IMR-90 (cell line): ENCODE measurements around the gene UPK3A. TPM values are rescaled to one million over a fixed set of nuclear protein-coding genes. Genes with fewer than 3 reads are reported as not detected.

ENCODE experiments used
- ATAC-seq: fragments of 200-7000 bp; cut with Tn5 transposase; 2 replicates; pipeline ENCODE4 v1.9.1; 2020; ENCODE audit warnings: low read depth, mild to moderate bottlenecking, moderate library complexity
- BruUV-seq: library from RNA; stranded (reverse); fragments of 400-500 nt; replicated peaks from 2 replicates; lab custom pipeline; 2021; lab: Mats Ljungman, UMichigan
- CTCF ChIA-PET: fragments of 300-600 bp; formaldehyde crosslinking; extraction: SDS; loops from one replicate; lab custom pipeline; 2021; ENCODE audit warnings: antibody characterized with exemption; lab: Yijun Ruan, JAX
- POLR2A ChIA-PET: fragments of 300-600 bp; sonication (Branson Sonifier 250); formaldehyde crosslinking; loops from one replicate; lab custom pipeline; 2022; ENCODE audit warnings: antibody characterized with exemption; ENCODE audit not compliant: unreplicated experiment; lab: Charles Lee
- DNase-seq: peaks from one replicate; pipeline ENCODE4 v3.0.0; 2013
- H2AFZ ChIP-seq: replicated peaks from 2 replicates; pipeline ENCODE3; 2013; ENCODE audit warnings: low read length, mild to moderate bottlenecking; ENCODE audit not compliant: poor library complexity
- H2AK5ac ChIP-seq: 2 replicates; pipeline ENCODE4 v1.6.1; 2013; ENCODE audit warnings: low read depth, low read length, inconsistent platforms
- H2AK9ac ChIP-seq: replicated peaks from 2 replicates; pipeline ENCODE3; 2013; ENCODE audit warnings: mild to moderate bottlenecking, low read depth, low read length, moderate library complexity; ENCODE audit not compliant: poor library complexity
- H2BK120ac ChIP-seq: 2 replicates; pipeline ENCODE4 v1.6.1; 2013; ENCODE audit warnings: low read depth, low read length, inconsistent platforms
- H2BK15ac ChIP-seq: 3 replicates; pipeline ENCODE4 v1.6.1; 2013; ENCODE audit warnings: low read depth, low read length, inconsistent platforms
- H2BK20ac ChIP-seq: 2 replicates; pipeline ENCODE4 v1.6.1; 2013; ENCODE audit warnings: low read depth, mild to moderate bottlenecking, inconsistent platforms, low read length, moderate library complexity
- H2BK5ac ChIP-seq: 2 replicates; pipeline ENCODE4 v1.6.1; 2013; ENCODE audit warnings: mild to moderate bottlenecking, low read depth, low read length, inconsistent platforms; ENCODE audit not compliant: poor library complexity, severe bottlenecking
- H3K14ac ChIP-seq: replicated peaks from 2 replicates; pipeline ENCODE4 v1.6.1; 2013; ENCODE audit warnings: low read depth, low read length, inconsistent platforms
- H3K18ac ChIP-seq: 2 replicates; pipeline ENCODE4 v1.6.1; 2013; ENCODE audit warnings: low read depth, low read length, control low read depth
- H3K23ac ChIP-seq: 2 replicates; pipeline ENCODE4 v1.6.1; 2013; ENCODE audit warnings: low read depth, low read length, inconsistent platforms
- H3K27ac ChIP-seq: 2 replicates; pipeline ENCODE4 v1.5.1; 2013; ENCODE audit warnings: mild to moderate bottlenecking, control low read depth, low read length; ENCODE audit not compliant: insufficient read depth
- H3K27me3 ChIP-seq: 2 replicates; pipeline ENCODE4 v1.6.1; 2013; ENCODE audit warnings: low read length; ENCODE audit not compliant: control insufficient read depth, insufficient read depth
- H3K36me3 ChIP-seq: 2 replicates; pipeline ENCODE4 v1.6.1; 2013; ENCODE audit warnings: low read length, mixed read lengths; ENCODE audit not compliant: control insufficient read depth, insufficient read depth
- H3K4ac ChIP-seq: 2 replicates; pipeline ENCODE4 v1.6.1; 2013; ENCODE audit warnings: low read depth, low read length, inconsistent platforms
- H3K4me1 ChIP-seq: 2 replicates; pipeline ENCODE4 v1.6.1; 2013; ENCODE audit warnings: low read length, mixed read lengths; ENCODE audit not compliant: control insufficient read depth, insufficient read depth
- H3K4me2 ChIP-seq: 2 replicates; pipeline ENCODE4 v1.6.1; 2013; ENCODE audit warnings: low read depth, mild to moderate bottlenecking, control low read depth, low read length, moderate library complexity
- H3K4me3 ChIP-seq: 2 replicates; pipeline ENCODE4 v1.5.1; 2013; ENCODE audit warnings: low read depth, mild to moderate bottlenecking, control low read depth, low read length, moderate library complexity; ENCODE audit not compliant: insufficient read depth
- H3K56ac ChIP-seq: 2 replicates; pipeline ENCODE4 v1.6.1; 2013; ENCODE audit warnings: low read length, inconsistent platforms; ENCODE audit not compliant: insufficient read depth; ENCODE audit errors: extremely low read depth
- H3K79me1 ChIP-seq, 2 experiments: 2 replicates each; pipeline ENCODE4 v1.6.1; 2013; ENCODE audit warnings: low read length in 2 of 2, inconsistent platforms in 1 of 2, low read depth in 1 of 2
- H3K9ac ChIP-seq: 2 replicates; pipeline ENCODE4 v1.6.1; 2013; ENCODE audit warnings: low read depth, low read length, control low read depth
- H3K9me1 ChIP-seq: 2 replicates; pipeline ENCODE4 v1.6.1; 2013; ENCODE audit warnings: low read length, inconsistent platforms; ENCODE audit not compliant: insufficient read depth
- H3K9me3 ChIP-seq: 2 replicates; pipeline ENCODE4 v1.6.1; 2013; ENCODE audit warnings: low read length; ENCODE audit not compliant: control insufficient read depth, insufficient read depth
- H4K20me1 ChIP-seq: 2 replicates; pipeline ENCODE4 v1.6.1; 2013; ENCODE audit warnings: low read length, inconsistent platforms; ENCODE audit not compliant: insufficient read depth
- H4K5ac ChIP-seq: 2 replicates; pipeline ENCODE4 v1.6.1; 2013; ENCODE audit warnings: mild to moderate bottlenecking, low read depth, low read length, control low read depth
- H4K8ac ChIP-seq, 2 experiments: 2 replicates each; pipeline ENCODE4 v1.6.1; 2013; ENCODE audit warnings: low read depth in 2 of 2, low read length in 2 of 2, control low read depth in 1 of 2, inconsistent platforms in 1 of 2
- H4K91ac ChIP-seq: 2 replicates; pipeline ENCODE4 v1.6.1; 2013; ENCODE audit warnings: low read depth, low read length, inconsistent platforms; ENCODE audit not compliant: insufficient read depth
- CEBPB ChIP-seq: IDR thresholded peaks from 2 replicates; pipeline ENCODE4 v1.6.1; 2012; ENCODE audit warnings: low read depth, low read length, improper control_type of control experiment
- FOS ChIP-seq: fragments of 150-350 bp; IDR thresholded peaks from 2 replicates; pipeline ENCODE4 v1.6.1; 2016; ENCODE audit warnings: low read depth, low read length
- MXI1 ChIP-seq: IDR thresholded peaks from 2 replicates; pipeline ENCODE4 v1.6.1; 2012; ENCODE audit warnings: low read depth, mild to moderate bottlenecking, low read length, moderate library complexity, borderline replicate concordance
- NFE2L2 ChIP-seq: fragments of 150-350 bp; IDR thresholded peaks from 2 replicates; pipeline ENCODE4 v1.6.1; 2016; ENCODE audit warnings: low read depth, mild to moderate bottlenecking, low read length
- WGBS, 2 experiments: methylation state at CpG; one replicate each; pipeline versions ENCODE4 v1.1.5 to v1.1.7; 2013; ENCODE audit warnings: missing lambda C conversion rate in 2 of 2; ENCODE audit not compliant: insufficient read length in 1 of 2; ENCODE audit errors: extremely low coverage in 2 of 2; 5-methylcytosine and 5-hydroxymethylcytosine counted together
- dilution Hi-C: fragments of 300-500 bp; cut with HindIII; formaldehyde crosslinking; loops from one replicate; pipeline ENCODE4 v1.14.3; 2018; ENCODE audit warnings: low sequenced_read_pairs; ENCODE audit not compliant: unreplicated experiment
- in situ Hi-C: fragments of 300-500 bp; cut with MboI; formaldehyde crosslinking; loops from 3 replicates; pipeline ENCODE4 v1.14.3; 2019; ENCODE audit warnings: low sequenced_read_pairs, inconsistent platforms, mixed read lengths
- intact Hi-C: fragments of 100-400 bp; cut with micrococcal nuclease; formaldehyde crosslinking; loops from 2 replicates; pipeline ENCODE4 v1.10.0; 2022
- polyA plus RNA-seq, 3 experiments: library from polyadenylated mRNA; depleted of rRNA; stranded (reverse); fragments of >200 nt; gene quantifications; 2 replicates each; pipeline ENCODE4 v1.2.3, GENCODE V29; 2012; ENCODE audit warnings: low replicate concordance in 1 of 3
- total RNA-seq: library from RNA; depleted of rRNA; stranded (reverse); fragments of >200 nt; gene quantifications from 2 replicates; pipeline ENCODE4 v1.2.3, GENCODE V29; 2012

The UPK3A gene
- total and polyA plus RNA-seq, 2 of the 4 experiments (the other 2 are of a cell fraction) = not detected

- H3K9me1 ChIP-seq = 0 out of 2 replicates have a peak, but pooled peaks cover 10% of the 10 kb centered on the region
- H3K18ac ChIP-seq = no peak overlapping the region
- no peak overlapping the region for H2AK5ac ChIP-seq
- H3K4me3 ChIP-seq = no peak overlapping the region
- dilution Hi-C loops (no loop called here), intact Hi-C loops (no loop called here), in situ Hi-C loops (no loop called here)
- no peaks in the 10 kb centered on the region; the same call in 1 of the 2 replicates for H3K36me3 ChIP-seq
- no peak overlapping the region for H3K56ac ChIP-seq
- H3K9me3 ChIP-seq = no peaks in the 10 kb centered on the region
- POLR2A ChIA-PET = no interaction called here
- 96% methylated on average over 5 of the region's 8 CpGs; no CpG with 5 or more reads in 1 of the 2 experiments for WGBS, 2 experiments
- peaks cover 19 to 68% of the 10 kb centered on the region in 2 experiments for H3K79me1 ChIP-seq
- H4K5ac ChIP-seq = no peak overlapping the region
- ATAC-seq (no peak), DNase-seq (no peak)
- TF ChIP-seq NFE2L2 (no peak), CEBPB (no peak), FOS (no peak), MXI1 (no peak)
- no peak overlapping the region for H3K4ac ChIP-seq
- no TSS peak for BruUV-seq
- H3K9ac ChIP-seq = no peak overlapping the region
- H4K8ac ChIP-seq = no peak overlapping the region
- H3K27me3 ChIP-seq = no peaks in the 10 kb centered on the region
- H4K91ac ChIP-seq = no peak overlapping the region
- no peak overlapping the region for H2BK120ac ChIP-seq
- peaks cover 19% of the 10 kb centered on the region; the same call in 1 of the 2 replicates for H4K20me1 ChIP-seq
- no peak overlapping the region for H3K14ac ChIP-seq
- H2AFZ ChIP-seq = no peak overlapping the region
- H2BK20ac ChIP-seq = no peak overlapping the region
- H3K27ac ChIP-seq = no peak overlapping the region
- no peak overlapping the region for H2BK5ac ChIP-seq
- no peak overlapping the region for H2BK15ac ChIP-seq
- H3K4me2 ChIP-seq = no peak overlapping the region
- H3K23ac ChIP-seq = no peak overlapping the region
- peaks cover 15% of the 10 kb centered on the region for H3K4me1 ChIP-seq
- CTCF ChIA-PET = no interaction called here
- H2AK9ac ChIP-seq = no peak overlapping the region
Measured at GRCh38 chr22:45312415-45312814, 27.7 kb downstream of the UPK3A start.
